ENCODE results near the gene ASB5.
"Not testable (repeated sequence)": the region's sequence is repeated elsewhere in the genome, so short reads cannot be mapped to it uniquely, and the experiment has no call there.

Gene ASB5, protein sequence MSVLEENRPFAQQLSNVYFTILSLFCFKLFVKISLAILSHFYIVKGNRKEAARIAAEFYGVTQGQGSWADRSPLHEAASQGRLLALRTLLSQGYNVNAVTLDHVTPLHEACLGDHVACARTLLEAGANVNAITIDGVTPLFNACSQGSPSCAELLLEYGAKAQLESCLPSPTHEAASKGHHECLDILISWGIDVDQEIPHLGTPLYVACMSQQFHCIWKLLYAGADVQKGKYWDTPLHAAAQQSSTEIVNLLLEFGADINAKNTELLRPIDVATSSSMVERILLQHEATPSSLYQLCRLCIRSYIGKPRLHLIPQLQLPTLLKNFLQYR

DNA sequence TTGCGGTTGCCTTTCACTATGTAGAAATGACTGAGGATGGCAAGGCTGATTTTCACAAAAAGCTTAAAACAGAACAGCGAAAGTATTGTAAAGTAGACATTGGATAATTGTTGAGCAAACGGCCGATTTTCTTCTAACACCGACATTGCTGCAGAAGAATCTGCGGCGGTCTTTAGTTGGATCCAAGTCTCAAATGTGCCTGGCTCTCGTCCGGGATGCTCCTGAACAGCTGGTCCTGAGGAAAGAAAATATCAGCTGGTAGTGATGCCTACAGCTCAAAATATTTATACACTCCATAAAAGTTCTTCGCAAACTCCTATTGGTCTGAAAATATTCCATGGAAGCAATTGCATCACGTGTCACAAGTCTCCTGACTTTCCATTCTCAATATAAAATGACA, at the start of gene ASB5:
ASB5 (minus strand) TSS at position 260 of the 400 bp plus-strand sequence; CDS start at position 146, 114 bp downstream.
- FAIRE-seq: no peak

GRCh38 chr4:176313596-176314336, 44.7 kb upstream of the ASB5 start:
- no peak for FAIRE-seq

DNA sequence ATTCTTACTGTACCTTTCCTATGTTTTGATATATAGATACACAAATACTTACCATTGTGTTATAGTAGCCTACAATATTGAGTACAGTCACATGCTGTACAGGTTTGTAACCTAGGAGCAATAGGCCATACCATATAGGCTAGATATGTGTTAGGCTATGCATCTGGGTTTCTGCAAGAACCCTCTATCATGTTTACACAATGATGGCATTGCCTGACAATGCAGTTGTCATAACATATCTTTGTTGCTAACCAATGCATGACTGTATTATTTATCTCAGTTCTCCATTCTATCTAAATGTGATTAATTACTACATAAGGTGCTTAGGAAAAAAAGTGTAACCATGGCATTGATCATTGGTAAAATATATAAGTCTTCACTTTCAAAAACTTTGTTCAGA, 40.8 kb upstream of the ASB5 start:
- no peak for FAIRE-seq

GRCh38 chr4:176309046-176309445, 40.0 kb upstream of the ASB5 start:
- no peak for FAIRE-seq

GRCh38 chr4:176308441-176308840, 39.4 kb upstream of the ASB5 start:
- no peak for FAIRE-seq

DNA sequence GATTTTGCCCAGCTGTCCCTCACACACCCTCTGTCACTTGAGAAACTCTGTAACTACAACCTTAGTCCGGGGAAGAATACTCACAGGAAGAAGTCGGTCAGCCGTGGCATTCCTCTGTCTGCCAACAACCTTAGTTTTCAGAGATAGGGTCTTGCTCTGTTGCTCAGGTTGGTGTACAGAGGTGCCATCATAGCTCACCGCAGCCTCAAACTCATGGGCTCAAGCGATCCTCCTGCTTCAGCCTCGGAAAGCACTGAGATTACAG, 38.6 kb upstream of the ASB5 start:
- no peak for FAIRE-seq

- no peak for FAIRE-seq
These were observed 38.0 kb upstream of the ASB5 start for GRCh38 chr4:176306837-176307665.

DNA sequence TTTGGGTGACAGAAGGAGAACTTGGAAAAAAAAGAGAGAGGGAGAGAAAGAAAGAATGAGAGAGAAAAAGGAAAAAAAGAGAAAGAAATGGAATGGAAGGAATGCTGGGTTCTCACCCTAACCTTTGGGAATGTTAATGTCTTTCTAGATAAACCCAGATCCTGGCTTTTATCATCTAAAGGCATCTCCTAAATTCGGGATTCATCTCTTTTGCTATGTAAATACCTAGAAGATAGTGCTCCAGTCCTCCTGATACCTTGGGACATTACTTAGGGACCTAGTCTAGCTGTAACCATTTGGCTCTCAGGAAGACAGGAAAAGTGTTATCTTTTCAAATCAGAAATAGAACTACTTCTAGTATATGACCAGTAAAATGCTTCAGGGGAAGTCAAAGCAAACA, 34.9 kb upstream of the ASB5 start:
- no peak for FAIRE-seq

DNA sequence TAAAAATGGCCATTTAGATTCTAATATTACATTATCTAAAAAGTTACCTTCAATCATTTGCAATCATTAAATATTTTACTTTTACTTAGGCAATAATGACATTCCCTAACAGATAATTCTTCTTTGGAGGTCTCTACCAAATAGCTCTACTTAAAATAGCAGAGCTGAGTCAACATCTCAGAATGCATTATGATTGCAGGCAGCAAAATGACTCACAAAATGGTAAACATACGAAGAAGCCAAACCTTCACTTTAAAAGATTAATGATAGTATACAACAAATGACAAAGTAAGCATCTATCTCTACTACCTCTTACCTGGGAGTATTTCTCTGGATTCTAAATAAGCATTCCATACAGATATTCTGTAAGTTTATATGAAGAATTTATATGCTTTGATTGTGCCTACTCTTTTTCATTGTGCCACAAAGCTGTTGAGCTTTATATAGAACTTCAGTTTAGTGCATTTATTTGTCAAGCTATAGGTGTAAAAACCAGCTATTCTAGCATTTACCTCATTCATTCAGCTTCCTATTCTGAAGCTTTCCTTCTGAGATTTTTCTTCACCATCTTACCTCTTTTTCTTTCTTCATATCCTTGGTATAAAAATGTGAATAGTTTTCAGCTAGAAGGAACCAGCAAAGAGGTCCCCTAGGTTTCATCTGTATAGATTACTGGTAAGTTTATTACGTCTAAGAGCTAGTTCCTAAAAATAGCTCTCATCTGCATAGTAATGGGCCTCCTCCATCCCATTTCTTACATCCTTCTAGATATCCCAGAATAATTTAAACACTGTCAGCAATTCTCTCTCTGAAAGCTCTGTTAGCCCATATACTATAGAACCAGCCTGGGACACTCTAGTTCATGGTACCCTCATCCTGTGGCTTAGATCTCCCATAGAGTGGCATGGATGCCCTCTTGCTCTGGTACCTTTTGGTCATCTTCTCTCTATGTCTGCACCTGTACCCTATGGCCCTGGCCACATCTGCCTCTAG, 33.6 kb upstream of the ASB5 start:
- FAIRE-seq: no peak

- no peak for FAIRE-seq
These were observed 31.5 kb upstream of the ASB5 start for GRCh38 chr4:176300565-176300964.

DNA sequence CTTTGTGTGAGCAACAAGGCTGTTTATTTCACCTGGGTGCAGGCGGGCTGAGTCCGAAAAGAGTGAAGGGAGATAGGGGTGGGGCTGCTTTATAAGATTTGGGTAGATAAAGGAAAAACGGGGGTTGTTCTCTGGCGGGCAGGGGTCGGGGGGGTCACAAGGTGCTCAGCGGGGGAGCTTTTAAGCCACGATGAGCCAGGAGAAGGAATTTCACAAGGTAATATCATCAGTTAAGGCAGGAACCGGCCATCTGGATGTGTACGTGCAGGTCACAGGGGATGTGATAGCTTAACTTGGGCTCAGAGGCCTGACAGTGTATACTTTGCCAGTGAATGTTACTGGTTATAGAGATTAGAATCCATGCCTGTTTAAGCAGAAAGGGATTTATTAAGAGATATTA, 31.0 kb upstream of the ASB5 start:
- FAIRE-seq: no peak

- no peak for FAIRE-seq
These were observed 29.6 kb upstream of the ASB5 start for GRCh38 chr4:176298664-176299063.

GRCh38 chr4:176295907-176296306, 26.9 kb upstream of the ASB5 start:
- not testable (repeated sequence) for FAIRE-seq

GRCh38 chr4:176293660-176294059, 24.6 kb upstream of the ASB5 start:
- no peak for FAIRE-seq

DNA sequence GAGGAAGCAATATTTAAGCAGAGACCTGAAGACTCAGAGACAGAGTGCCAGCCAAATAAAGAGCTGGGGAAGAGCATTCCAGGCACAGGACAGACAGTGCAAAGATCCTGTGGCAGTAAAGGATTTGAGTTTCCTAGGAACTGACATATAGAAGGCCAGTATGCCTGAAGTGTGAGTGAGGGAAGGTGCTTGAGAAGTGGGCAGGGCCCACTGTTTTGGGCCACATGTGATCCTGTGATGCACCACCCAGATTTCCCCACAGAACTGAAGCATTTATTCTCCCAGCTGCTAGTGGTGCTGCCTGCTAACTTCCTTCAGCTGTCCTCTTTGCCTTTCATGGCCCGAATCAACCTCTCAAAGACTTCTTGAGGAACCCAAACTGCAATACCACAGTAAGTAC, 23.9 kb upstream of the ASB5 start:
- FAIRE-seq: no peak

GRCh38 chr4:176291748-176292147, 22.7 kb upstream of the ASB5 start:
- FAIRE-seq: no peak

GRCh38 chr4:176290520-176290919, 21.5 kb upstream of the ASB5 start:
- no peak for FAIRE-seq

- FAIRE-seq: no peak
These were observed 20.5 kb upstream of the ASB5 start for GRCh38 chr4:176289561-176289960.

DNA sequence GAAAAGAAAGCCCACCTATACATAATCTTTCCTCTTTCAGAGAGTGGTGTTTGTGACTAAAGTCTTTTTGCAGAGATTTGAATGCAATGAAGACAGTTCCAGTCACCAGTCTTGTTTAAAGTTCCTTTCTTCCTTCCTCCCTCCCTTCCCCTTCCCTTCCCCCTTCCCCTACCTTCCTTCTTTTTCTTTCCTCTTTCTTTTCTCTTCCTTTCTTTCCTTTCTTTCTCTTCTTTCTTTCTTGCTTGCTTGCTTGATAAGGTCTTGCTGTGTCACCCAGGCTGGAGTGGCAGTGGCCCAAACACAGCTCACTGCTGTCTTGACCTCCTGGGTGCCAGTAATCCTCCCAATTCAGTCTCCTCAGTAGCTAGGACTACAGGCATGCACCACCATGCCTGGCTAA, 19.0 kb upstream of the ASB5 start:
- no peak for FAIRE-seq

DNA sequence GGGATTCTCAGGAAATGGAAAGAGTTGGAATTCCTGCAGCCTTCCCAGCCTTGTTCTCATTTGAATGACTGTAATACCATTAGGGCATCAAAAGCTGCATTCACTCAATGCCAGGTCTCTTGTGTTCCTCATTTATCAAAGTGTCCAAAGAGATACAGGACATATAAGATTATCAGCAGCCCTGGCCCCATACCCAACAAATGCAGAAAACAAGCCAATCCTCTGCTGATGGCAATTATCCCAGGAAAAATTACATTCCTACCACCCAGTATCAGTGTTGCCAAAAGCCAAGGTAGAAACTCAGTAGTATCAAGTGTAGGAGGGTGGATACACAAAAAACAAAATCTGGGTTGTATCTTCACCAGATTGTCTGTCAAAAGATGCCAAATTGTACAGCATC, 18.5 kb upstream of the ASB5 start:
- no peak for FAIRE-seq

DNA sequence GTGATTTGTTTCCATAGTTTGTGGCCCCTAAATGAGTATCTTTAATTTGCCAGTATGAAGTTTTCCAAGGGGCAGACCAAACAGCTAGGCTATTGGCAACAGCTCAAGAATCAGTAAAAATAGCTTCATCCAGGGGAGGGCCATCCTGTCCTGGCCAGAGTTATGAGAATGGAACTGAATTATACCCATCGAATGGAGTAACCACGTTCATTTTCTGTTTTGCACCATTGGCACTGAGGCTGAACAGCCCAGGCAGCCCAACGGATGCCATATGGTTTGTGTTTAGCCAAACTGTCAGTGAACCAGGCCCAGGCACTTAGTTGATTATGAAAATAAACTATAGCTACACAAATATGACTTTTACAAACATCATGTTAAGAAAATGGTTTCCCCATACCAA, 17.7 kb upstream of the ASB5 start:
- FAIRE-seq: no peak

- FAIRE-seq: not testable (repeated sequence)
These were observed 10.5 kb upstream of the ASB5 start for GRCh38 chr4:176279560-176279959.

Measured in colon (tissue), 2 donors.